Right renal pelvis (tissue), 4 donors: ENCODE measurements around the gene IFT25. TPM values are rescaled to one million over a fixed set of nuclear protein-coding genes. Genes with fewer than 3 reads are reported as not detected.
"Not testable (repeated sequence)": the region's sequence is repeated elsewhere in the genome, so short reads cannot be mapped to it uniquely, and the experiment has no call there.

ENCODE experiments used
- DNase-seq, 4 donors: peaks; one replicate each; pipeline ENCODE4 v3.0.0-alpha.2; 2013; ENCODE audit warnings: low read depth in 4 of 4, low spot score in 3 of 4, missing footprints in 1 of 4
- polyA plus RNA-seq, 4 donors: library from polyadenylated mRNA; unstranded; fragments of 120-200 nt; gene quantifications; one replicate each; pipeline ENCODE4 v1.2.1, GENCODE V29; 2013; ENCODE audit not compliant: insufficient read length in 4 of 4

IFT25 gene
- polyA plus RNA-seq, 4 donors = 44.9 to 56.7 (median 49.2) TPM

DNA sequence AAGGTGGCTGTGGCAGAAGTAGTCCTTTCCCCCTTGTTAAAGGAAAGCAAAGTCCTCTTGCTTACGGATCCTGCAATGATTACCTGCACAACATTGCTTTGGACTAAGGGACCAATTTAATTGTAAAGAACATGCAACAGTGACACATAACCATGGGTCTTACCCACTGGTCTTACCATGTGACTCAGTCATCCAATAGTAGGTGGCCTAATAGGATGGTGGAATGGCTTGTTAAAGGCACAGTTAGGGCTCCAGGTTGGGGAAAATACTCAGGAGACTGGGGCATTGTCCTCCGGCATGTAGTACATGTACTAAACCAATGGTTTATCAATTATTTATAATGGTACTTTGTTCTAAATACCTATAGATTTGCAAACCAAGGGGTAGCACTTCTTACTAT lies 53.8 kb downstream of the IFT25 start:
- no peak for DNase-seq

DNA sequence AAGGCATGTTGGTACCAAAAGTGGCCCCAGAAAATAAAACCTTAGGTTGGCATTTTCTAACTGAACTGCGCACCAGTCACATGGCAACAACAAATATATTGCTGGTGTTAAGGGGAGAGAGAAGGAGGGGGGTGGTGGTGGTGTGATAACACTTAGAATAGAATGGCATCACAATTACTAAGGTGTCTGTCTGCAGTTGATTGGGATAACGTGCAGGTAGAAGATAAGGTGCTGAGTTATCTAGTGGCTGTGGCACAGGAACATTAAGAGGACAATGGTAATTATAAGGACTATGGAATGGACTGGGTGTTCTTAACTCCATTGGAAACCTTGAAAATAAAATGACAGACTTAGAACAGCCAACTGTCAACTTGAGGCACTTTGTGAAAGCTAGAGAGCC lies 54.5 kb downstream of the IFT25 start:
- DNase-seq = no peak

DNA sequence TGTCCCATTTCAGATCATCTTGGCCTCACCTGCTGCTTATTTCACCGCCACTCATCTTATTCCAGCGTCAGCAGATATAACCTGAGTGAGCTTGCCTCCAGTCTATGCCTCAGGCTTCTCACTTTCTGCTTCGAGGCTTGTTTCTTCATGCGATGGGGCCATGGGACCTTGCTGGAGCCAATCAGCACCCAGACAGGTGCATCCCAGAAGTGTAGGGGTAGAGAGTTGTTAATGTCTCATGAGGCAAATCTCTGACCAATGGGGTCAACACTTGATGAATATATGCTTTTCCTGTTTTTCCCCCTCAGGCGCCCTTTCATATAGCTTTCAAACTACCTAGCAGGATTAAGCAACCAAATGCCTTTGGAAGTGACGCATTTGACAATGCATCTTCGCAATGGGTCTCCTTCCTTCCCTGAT lies 55.0 kb downstream of the IFT25 start:
- DNase-seq = no peak

DNA sequence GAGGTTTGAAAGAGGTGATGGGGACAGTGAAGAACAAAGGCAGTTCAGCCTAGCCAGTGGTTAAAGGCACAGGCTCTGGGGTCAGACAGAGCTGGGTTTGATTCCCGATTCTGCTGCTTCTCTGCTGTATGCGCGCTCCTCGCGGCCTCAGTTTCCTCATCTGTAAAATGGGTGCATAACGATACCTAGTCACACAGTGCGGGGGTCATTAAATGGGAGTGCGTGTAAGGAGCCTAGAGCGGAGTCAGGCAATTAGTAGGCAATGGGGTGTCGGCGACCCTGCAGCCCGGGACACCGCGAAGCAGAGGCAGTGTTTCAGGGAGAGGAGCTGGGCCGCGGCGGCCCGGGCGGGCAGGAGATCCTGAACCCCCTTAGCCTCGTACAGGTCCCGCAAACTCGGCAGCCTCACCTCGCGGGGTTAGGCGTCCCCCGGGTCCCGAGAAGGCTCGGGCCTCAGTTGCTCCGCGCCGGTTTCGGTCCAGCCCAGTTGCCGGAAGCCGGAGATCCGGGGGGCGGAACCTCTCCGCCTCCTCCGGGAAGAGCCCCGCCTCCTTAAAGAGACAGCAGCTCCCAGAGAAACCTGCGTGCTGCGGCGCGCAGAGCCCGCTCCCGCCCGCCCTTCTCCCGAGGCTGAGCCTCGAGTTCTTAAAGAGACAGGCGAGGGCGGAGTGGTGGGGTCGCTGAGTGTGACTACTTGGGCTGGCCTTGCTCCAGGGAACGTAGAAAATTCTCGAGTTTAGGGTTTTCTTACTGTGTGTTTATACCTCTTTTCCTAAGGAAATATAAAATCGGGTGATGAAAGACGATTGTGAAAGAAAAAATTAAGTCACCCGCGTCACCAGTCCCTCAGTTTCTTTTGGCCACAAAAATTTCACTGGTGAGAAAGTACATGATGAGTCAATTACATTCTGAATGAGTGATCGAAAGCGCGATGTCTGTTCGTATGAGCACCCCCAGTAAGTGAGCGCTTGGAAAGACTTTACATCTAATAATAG lies 55.9 kb downstream of the IFT25 start, which contains the start of gene YIPF1:
Gene YIPF1 (minus strand): TSS at position 494 of the 995 bp plus-strand sequence. CDS start 860 bp downstream, outside the sequence.
- DNase-seq = peak; percentile 73 to 81 (median 75)

DNA sequence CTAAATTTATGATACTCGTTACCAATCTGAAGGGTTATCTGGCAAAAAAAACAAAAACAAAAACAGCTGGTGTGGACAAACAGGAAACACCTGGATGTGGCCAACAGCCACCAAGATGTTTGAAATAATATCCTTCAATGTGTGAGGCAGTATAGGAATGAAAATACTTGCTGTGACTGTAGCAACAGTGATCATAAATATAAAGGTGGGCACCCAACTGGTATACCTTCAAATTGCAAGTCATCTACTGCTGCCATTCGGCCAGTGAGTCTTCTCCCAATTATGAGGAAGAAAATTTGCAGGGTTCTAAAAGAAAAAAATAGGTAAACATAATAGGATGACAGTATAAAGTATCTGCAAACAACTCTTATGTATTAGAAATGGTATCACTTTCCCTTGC lies 56.8 kb downstream of the IFT25 start:
- DNase-seq = no peak

DNA sequence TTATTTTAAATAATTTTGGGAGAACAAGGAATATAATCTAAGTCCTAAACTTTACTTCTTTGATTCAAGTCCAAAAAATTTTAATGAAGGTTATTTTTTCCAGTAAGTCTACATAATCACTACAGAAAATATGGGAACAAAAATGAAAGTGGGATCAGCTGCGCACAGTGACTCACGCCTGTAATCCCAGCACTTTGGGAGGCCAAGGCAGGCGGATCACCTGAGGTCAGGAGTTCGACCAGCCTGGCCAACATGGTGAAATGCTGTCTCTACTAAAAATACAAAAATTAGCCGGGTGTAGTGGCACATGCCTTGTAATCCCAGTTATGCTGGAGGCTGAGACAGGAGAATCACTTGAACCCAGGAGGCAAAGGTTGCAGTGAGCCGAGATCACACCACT lies 61.9 kb downstream of the IFT25 start:
- not testable (repeated sequence) for DNase-seq

DNA sequence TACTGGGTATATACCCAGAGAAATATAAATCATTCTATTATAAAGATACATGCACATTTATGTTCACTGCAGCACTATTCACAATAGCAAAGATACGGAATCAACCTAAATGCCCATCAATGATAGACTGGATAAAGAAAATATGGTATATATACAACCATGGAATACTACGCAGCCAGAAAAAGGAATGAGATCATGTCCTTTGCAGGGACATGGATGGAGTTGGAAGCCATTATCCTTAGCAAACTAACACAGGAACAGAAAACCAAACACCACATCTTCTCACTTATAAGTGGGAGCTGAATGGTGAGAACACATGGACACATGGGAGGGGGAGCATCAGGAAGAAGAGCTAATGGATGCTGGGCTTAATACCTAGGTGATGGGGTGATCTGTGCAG lies 63.6 kb downstream of the IFT25 start:
- not testable (repeated sequence) for DNase-seq

DNA sequence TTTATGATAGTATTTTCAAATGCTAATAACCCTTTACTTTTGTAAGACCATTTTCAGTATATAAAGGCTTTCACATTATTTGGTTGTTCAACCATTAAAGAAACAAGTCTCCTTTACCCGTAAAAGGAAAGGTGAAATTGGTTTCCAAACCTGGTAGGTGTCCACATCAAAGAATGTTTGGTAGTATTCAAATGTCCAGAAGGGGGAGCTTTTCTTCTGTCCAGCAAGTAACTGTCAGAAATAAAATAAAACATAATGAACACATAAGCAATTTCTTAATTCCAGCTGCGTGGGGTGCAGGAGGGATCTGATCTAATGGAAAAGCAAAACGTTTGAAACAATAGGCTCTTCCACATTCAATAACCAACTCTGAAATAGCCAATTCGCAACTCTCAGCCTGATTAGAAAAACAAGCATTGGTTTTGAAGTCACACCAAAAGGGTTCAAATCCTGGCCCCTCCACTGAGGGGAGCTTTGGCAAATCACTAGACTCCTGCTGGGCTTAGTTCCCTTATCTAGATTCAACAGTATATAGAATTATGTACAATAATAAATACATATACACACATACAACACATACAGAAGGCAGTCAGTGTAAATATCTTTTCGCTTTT lies 66.9 kb downstream of the IFT25 start:
- DNase-seq = no peak

DNA sequence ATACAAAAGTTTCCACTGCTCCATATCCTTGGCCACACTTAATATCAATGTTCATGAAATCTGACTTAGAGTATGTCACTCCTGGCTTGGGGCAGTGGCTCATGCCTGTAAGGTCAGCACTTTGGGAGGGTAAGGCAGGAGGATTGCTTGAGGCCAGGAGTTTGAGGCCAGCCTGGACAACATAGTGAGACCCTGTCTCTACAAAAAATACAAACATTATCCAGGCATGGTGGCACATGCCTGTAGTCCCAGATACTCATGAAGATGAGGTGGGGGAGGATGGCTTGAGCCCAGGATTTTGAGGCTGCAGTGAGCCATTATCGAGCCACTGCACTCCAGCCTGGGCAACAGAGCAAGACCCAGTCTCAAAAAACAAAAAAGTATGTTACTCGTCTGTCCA lies 70.3 kb downstream of the IFT25 start:
- DNase-seq = not testable (repeated sequence)

DNA sequence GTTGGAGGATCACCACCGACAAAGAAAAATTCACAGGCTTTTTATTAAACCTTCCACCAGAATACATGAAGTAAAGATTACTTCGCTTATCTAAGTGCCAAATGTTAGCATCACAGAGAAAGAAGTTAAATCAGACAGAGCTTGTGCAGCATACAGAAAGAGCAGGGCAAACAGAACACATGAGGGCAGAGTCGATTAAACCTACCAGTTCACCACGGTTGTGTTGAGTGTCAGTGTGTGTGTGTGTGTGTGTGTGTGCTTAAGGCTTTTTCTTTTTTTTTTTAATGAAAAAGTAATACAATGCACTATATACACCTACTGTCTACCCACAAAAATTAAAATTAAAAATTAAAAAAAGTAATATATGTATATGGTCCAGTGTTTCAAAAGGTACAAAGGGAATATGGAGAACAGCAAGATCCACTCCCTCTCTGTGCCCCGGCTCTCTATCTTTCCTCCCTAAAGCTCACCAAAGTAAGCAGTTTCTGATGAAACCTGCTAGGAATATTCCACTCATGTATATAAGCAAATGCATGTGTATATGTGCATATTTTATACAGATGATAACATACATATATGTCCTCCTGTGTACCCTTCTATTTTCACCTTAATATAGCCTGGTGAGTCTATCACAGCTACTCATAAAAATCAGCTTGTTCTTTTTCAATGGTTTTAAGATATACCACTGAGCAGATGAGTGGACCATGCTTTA lies 73.6 kb downstream of the IFT25 start:
- DNase-seq = no peak

Other genes starting within 250 kb of the IFT25 start
- gene GLIS1, start 206.5 kb downstream of the IFT25 start, polyA plus RNA-seq = 1 to 10 TPM; 2.1 to 3.6 (median 2.6) TPM
- 10 to 100 TPM; 26.7 to 33.0 (median 32.3) TPM for gene NDC1, start 107.4 kb downstream of the IFT25 start, polyA plus RNA-seq
- gene YIPF1, start 55.9 kb downstream of the IFT25 start, polyA plus RNA-seq = 10 to 100 TPM; 34.7 to 37.5 (median 36.6) TPM
- gene DIO1, start 51.5 kb downstream of the IFT25 start, polyA plus RNA-seq = 10 to 100 TPM in 1 of 4 donors, 1 to 10 TPM in 3; 4.7 to 10.7 (median 7.8) TPM
- gene LRRC42, start 651 bp upstream of the IFT25 start, polyA plus RNA-seq = 10 to 100 TPM; 43.7 to 48.2 (median 44.4) TPM
- gene LDLRAD1, start 72.5 kb upstream of the IFT25 start, polyA plus RNA-seq = under 1 TPM in 1 of 4 donors, not detected in 3; 0.04 TPM
- gene TMEM59, start 107.5 kb upstream of the IFT25 start, polyA plus RNA-seq = 100 to 1,000 TPM; 359 to 376 (median 362) TPM
- gene TCEANC2, start 107.9 kb upstream of the IFT25 start, polyA plus RNA-seq = 10 to 100 TPM in 2 of 4 donors, 1 to 10 TPM in 2; 8.1 to 11.2 (median 10.0) TPM
- gene CDCP2, start 207.3 kb upstream of the IFT25 start, polyA plus RNA-seq = under 1 TPM in 1 of 4 donors, not detected in 3; 0.17 TPM